Brain microvascular endothelial cell (primary cell): Measurements from ENCODE around the gene GLIPR2.

Source experiments
- DNase-seq: peaks from one replicate; pipeline ENCODE4 v3.0.0-alpha.2; 2020
- H3K27ac ChIP-seq: fragments of 250-450 bp; sonication (Bioruptor Pico); 2 replicates; pipeline ENCODE4 v1.5.1; 2020; ENCODE audit warnings: mild to moderate bottlenecking, moderate library complexity
- H3K27me3 ChIP-seq: fragments of 250-450 bp; sonication (Bioruptor Pico); replicated peaks from 2 replicates; pipeline ENCODE4 v1.5.1; 2020; ENCODE audit warnings: mild to moderate bottlenecking
- H3K36me3 ChIP-seq: fragments of 250-450 bp; sonication (Bioruptor Pico); replicated peaks from 2 replicates; pipeline ENCODE4 v1.5.1; 2020; ENCODE audit warnings: mild to moderate bottlenecking
- H3K4me3 ChIP-seq: 2 replicates; pipeline ENCODE4 v1.5.1; 2011; ENCODE audit warnings: low read depth, mild to moderate bottlenecking, control low read depth, low read length, moderate library complexity
- in situ Hi-C: cut with HindIII; loops from 2 replicates; pipeline ENCODE4 v1.10.0; 2017; ENCODE audit warnings: low sequenced_read_pairs, low pct_ligation_motif_present
- TF ChIP-seq, protein P1 (sequence below): IDR thresholded peaks from 2 replicates; pipeline ENCODE4 v1.5.1; 2011; ENCODE audit warnings: low read depth, mild to moderate bottlenecking, moderate library complexity, low read length, control low read depth, inconsistent platforms; ENCODE audit errors: missing control alignments

The GLIPR2 gene

DNA sequence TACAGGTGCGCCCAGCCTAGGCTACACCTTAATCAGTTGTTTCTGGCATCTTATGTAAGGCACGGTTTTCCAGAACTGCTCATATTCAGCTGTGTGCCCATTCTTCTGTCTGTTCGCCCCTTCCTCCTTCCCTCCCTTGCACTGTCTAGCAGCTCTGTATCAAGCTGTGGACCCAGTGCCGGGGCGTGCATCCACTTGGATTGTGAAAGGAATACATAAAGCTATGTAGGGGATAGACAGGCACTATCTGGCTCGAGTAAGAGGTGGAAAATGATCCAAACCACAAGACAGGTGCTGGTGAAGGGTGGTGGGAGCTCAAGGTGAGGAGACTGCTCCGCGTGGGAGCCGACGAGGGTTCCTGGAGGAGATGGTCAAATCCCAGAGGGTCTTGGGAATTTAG, 2.0 kb downstream of the GLIPR2 start:
- H3K27me3 ChIP-seq = no peaks in the 10 kb centered on the region
- DNase-seq = no peak
- no peak overlapping the region for H3K4me3 ChIP-seq
- H3K27ac ChIP-seq = no peak overlapping the region
- no peaks in the 10 kb centered on the region for H3K36me3 ChIP-seq
- TF ChIP-seq, protein P1, sequence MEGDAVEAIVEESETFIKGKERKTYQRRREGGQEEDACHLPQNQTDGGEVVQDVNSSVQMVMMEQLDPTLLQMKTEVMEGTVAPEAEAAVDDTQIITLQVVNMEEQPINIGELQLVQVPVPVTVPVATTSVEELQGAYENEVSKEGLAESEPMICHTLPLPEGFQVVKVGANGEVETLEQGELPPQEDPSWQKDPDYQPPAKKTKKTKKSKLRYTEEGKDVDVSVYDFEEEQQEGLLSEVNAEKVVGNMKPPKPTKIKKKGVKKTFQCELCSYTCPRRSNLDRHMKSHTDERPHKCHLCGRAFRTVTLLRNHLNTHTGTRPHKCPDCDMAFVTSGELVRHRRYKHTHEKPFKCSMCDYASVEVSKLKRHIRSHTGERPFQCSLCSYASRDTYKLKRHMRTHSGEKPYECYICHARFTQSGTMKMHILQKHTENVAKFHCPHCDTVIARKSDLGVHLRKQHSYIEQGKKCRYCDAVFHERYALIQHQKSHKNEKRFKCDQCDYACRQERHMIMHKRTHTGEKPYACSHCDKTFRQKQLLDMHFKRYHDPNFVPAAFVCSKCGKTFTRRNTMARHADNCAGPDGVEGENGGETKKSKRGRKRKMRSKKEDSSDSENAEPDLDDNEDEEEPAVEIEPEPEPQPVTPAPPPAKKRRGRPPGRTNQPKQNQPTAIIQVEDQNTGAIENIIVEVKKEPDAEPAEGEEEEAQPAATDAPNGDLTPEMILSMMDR = no peak
- in situ Hi-C loops = no loop called here

DNA sequence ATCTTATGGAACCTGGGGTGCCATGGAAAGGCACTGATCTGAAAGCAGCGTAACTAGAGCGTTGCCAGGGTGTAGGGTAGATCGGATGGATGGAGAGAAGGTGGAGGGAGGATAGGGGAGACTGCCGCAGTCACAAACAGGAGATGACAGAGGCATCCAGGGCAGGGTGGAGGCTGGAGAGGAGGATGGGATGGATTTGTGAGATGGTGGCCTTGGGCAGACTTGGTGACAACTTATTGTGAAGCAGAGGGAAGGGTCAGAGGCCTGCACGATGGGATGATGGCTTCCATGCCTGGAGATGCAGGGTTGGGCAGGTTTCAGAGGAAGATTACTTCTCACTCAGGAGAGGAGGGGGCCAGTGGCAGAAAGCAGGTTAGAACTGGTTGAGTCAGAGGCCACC, 2.4 kb downstream of the GLIPR2 start:
- Histone ChIP-seq H3K4me3 (no peak overlapping the region), H3K27ac (no peak overlapping the region), H3K27me3 (no peaks in the 10 kb centered on the region), H3K36me3 (no peaks in the 10 kb centered on the region)
- no peak for DNase-seq
- TF ChIP-seq, protein P1 = no peak
- in situ Hi-C loops = no loop called here

DNA sequence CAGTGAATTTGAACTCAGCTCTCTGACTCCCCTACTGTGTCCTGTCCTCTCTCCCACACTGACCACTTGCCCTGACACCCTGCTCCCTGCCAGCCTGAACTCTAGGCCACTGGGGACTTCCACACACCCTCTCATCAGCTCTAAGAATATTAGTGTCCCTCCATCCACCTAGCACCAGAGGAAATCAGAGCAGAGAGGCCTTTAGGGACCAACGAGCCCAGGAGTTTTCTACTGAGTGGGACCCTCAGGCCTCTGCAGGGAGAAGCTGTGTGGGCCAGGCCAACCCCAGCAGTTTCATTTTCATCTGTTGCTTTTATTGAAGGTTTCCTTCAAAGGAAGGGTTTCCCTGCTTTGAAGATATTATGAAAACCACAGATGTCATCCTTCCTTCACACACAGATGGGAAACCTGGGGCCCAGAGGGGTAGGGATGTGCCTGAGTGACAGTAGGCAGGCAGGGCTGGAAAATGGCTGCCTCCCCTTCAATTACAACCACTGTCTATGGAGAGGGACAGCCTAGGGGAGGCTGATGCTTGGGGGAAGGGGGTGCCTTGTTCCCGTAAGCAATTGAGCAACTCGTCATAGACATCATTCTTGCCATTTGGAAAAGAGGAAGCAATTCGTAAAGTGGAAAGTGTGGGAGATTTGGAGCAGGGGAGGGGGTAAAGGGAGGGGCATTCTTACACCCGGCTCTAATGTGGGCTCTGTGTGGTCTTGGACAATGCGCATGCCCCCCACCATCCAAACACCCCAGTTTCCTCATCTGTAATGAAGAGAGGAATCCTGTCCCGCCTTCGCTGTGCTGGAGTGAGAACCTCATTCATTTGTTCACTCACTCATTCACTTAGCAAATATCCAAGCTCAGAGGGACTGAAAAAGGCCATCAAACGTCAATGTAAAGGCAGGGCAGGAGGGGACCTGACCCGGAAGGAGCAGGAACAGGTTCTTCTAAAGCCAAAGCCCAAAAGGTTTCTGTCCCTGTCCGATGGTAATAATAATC, 3.9 kb downstream of the GLIPR2 start:
- no peaks in the 10 kb centered on the region for H3K27me3 ChIP-seq
- TF ChIP-seq, protein P1 = no peak
- H3K4me3 ChIP-seq = no peak overlapping the region
- no peak overlapping the region for H3K27ac ChIP-seq
- in situ Hi-C loops = no loop called here
- no peaks in the 10 kb centered on the region for H3K36me3 ChIP-seq
- no peak for DNase-seq

DNA sequence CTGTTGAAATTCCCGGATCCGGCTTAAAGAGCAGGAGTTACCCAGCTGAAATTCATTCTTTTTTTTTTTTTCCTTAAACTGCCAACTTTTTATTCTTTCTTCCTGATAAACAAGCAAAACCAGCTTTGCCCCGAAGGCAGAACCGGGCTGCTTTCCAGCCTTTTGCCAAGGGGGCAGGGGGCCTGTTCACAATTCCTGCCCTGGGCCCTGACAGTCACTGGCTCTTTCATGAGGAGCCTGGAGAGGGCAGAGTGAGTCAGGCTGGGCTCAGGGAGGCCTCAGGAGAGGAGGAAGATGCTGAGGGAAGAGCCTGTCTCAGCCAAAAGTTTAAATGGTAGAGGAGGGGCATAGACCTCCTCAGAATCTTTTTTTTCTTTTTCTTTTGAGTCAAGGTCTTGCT, 4.8 kb downstream of the GLIPR2 start:
- no peaks in the 10 kb centered on the region for H3K36me3 ChIP-seq
- in situ Hi-C loops = no loop called here
- no peaks in the 10 kb centered on the region for H3K27me3 ChIP-seq
- H3K27ac ChIP-seq = no peak overlapping the region
- H3K4me3 ChIP-seq = no peak overlapping the region
- TF ChIP-seq, protein P1 = peak; percentile 66
- DNase-seq = no peak

DNA sequence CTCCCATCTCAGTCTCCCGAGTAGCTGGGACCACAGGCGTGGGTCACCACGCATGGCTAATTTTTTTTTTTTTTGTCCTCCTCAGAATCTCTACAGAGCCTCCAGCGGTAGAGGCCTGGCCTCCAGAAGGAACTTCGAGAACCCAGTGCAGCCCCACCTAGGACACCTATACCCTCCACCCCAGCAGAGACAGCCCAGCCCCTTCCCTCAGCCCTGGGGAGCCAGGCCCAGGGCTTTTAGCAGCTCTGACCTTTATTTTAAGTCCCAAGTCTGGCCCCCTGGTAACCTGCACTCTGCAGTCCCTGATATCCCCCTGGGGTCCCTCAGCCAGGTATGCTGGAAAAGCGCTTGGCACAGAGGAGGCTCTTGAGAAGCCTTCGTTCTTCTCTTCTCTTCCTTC, 5.2 kb downstream of the GLIPR2 start:
- Histone ChIP-seq H3K4me3 (no peak overlapping the region), H3K27me3 (no peaks in the 10 kb centered on the region), H3K36me3 (no peaks in the 10 kb centered on the region), H3K27ac (no peak overlapping the region)
- DNase-seq = no peak
- TF ChIP-seq, protein P1 = no peak
- in situ Hi-C loops = no loop called here
